Measurements from ENCODE around the gene SPATA31C2.

SPATA31C2 gene

GRCh38 chr9:88084357-88085183 lies 53.7 kb downstream of the SPATA31C2 start:
- Histone ChIP-seq H3K36me3 (ENCODE audit: insufficient read depth, low read length) (no peaks in the 10 kb centered on the region), H3F3A (ENCODE audit: low read depth) (no peaks in the 10 kb centered on the region), H3K27me3 (ENCODE audit: insufficient read depth, low read length, poor library complexity, severe bottlenecking) (no peaks in the 10 kb centered on the region), H3K9me3 (ENCODE audit: insufficient read depth, low read depth, low read length) (no peaks in the 10 kb centered on the region), H3K4me1 (ENCODE audit: insufficient read depth, low read length, poor library complexity, severe bottlenecking) (no peaks in the 10 kb centered on the region), H3K4me3 (ENCODE audit: low read length, poor library complexity, severe bottlenecking) (no peak overlapping the region), H3K9me2 (replicated peaks; ENCODE audit: low read depth, low read length) (no peaks in the 10 kb centered on the region), H3K79me2 (ENCODE audit: insufficient read depth, low read length) (no peaks in the 10 kb centered on the region), H4K20me1 (ENCODE audit: insufficient read depth, low read length, poor library complexity, severe bottlenecking) (no peaks in the 10 kb centered on the region), H3K4me2 (ENCODE audit: low read depth, low read length, poor library complexity, severe bottlenecking) (no peak overlapping the region), H3K9ac (ENCODE audit: low read depth, low read length, poor library complexity, severe bottlenecking) (no peak overlapping the region), H2AFZ (ENCODE audit: low read length) (no peak overlapping the region)
- TF ChIP-seq EZH2phosphoT487 (IDR thresholded peaks at IDR 0.05; ENCODE audit: borderline replicate concordance) (no peak), CTCF (conservative IDR thresholded peaks at IDR 0.05; ENCODE audit: low read length) (no peak)
